Tibial nerve (tissue), 4 donors: ENCODE results near the gene GMDS. TPM values are rescaled to one million over a fixed set of nuclear protein-coding genes. Genes with fewer than 3 reads are reported as not detected.
A peak's percentile ranks its signal among the peaks of the same experiment; 100 is the strongest.

ENCODE experiments used
- DNase-seq, 2 donors: peaks; one replicate each; pipeline ENCODE4 v3.0.0-alpha.2; 2019; ENCODE audit warnings: low spot score in 2 of 2
- H3K27ac ChIP-seq, 4 donors: fragments of 200-600 bp; sonication (generic) in 3 of 4; one replicate each; pipeline ENCODE4 v1.5.1; 2017 to 2019; ENCODE audit warnings: mild to moderate bottlenecking in 1 of 4
- H3K27me3 ChIP-seq, 2 donors: fragments of 200-600 bp; sonication (generic) in 1 of 2; one replicate each; pipeline versions ENCODE4 v1.5.1 to v1.6.0; 2017 to 2019
- H3K36me3 ChIP-seq, 3 donors: fragments of 200-600 bp; sonication (generic); one replicate each; pipeline ENCODE4 v1.5.1; 2018 to 2019
- H3K4me1 ChIP-seq, 4 donors: fragments of 200-600 bp; sonication (generic) in 3 of 4; one replicate each; pipeline ENCODE4 v1.5.1; 2017 to 2019
- H3K4me3 ChIP-seq, 4 donors: fragments of 200-600 bp; sonication (generic) in 3 of 4; one replicate each; pipeline ENCODE4 v1.5.1; 2017 to 2019; ENCODE audit warnings: mild to moderate bottlenecking in 1 of 4, moderate library complexity in 1 of 4
- H3K9me3 ChIP-seq, 4 donors: fragments of 200-600 bp; sonication (generic) in 3 of 4; one replicate each; pipeline ENCODE4 v1.5.1; 2017 to 2019
- CTCF ChIP-seq, 5 experiments: fragments of 200-600 bp in 3 of 5; fragments of 450-650 bp in 2 of 5; sonication (generic) in 3 of 5; IDR thresholded peaks; one replicate each; pipeline ENCODE4 v1.5.1; 2016 to 2019; ENCODE audit warnings: antibody characterized with exemption in 5 of 5, mild to moderate bottlenecking in 3 of 5, moderate library complexity in 2 of 5
- EP300 ChIP-seq, 2 donors: sonication (generic); formaldehyde crosslinking; IDR thresholded peaks; one replicate each; pipeline ENCODE4 v1.6.1; 2017; ENCODE audit warnings: antibody characterized with exemption in 2 of 2, mild to moderate bottlenecking in 1 of 2
- POLR2A ChIP-seq, 2 donors: fragments of 450-650 bp; IDR thresholded peaks; one replicate each; pipeline ENCODE4 v1.6.1; 2017; ENCODE audit warnings: antibody characterized with exemption in 2 of 2, mild to moderate bottlenecking in 2 of 2, moderate library complexity in 2 of 2
- WGBS, 2 donors: methylation state at CpG; one replicate each; pipeline ENCODE4 v1.1.5; 2018; 5-methylcytosine and 5-hydroxymethylcytosine counted together
- total RNA-seq, 4 donors: library from RNA; depleted of rRNA; stranded (reverse); fragments of >200 nt; gene quantifications; one replicate each; pipeline ENCODE4 v1.1.0, GENCODE V29; 2016

GMDS gene
- total RNA-seq, 4 donors from 2014 or later: 14.9 to 46.5 (median 32.8) TPM

DNA sequence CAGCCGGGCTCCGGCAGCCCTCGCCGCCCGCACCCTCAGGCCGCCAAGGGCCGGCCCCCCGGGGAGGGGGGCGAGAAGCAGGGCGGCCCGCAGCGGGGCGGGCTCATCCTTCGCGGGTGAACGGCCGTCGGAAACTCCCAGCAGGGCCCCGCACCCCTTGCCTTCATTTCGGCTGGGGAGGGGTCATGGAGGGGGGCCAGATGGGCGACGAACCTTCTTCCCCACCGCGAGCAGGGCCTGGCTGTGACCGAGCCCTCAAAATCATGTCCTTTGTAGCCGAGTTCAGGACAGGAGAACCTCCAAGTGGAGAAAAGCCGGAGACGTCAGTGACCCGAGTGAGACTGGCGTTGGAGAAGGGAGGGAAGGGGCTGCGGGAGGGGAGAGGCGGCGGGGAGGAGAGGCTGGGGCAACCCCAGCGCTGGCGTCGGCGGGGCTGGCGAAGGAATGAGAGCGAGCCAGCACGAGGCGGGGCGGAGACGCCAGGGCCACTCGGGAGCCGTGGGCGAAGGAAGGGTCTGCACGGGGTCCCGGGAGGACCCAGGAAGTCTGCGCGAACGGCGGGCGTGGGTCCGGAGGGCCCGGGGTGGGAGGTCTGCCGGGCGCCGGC lies 636.3 kb downstream of the GMDS start:
- Histone ChIP-seq H3K36me3 (peaks cover 0 to 6% (median 0%) of the 10 kb centered on the region in 3 donors), H3K4me3 (peak overlapping the region; percentile 43 to 81 (median 52)), H3K4me1 (peaks cover 0 to 61% (median 13%) of the 10 kb centered on the region in 4 donors), H3K27ac (peak overlapping the region; percentile 77 to 95 (median 91)), H3K27me3 (peaks cover 0 to 80% of the 10 kb centered on the region in 2 donors), H3K9me3 (no peaks in the 10 kb centered on the region)
- DNase-seq: peak in 1 of 2 donors; percentile 17
- WGBS, 2 donors: 0 to 2% methylated on average over 38 to 44 of the region's 58 CpGs
- peak in 1 of 2 donors; percentile 18 for TF ChIP-seq EP300 (IDR thresholded peaks at IDR 0.05)
- TF ChIP-seq CTCF (IDR thresholded peaks at IDR 0.05): no peak
- TF ChIP-seq POLR2A (IDR thresholded peaks at IDR 0.05): no peak

DNA sequence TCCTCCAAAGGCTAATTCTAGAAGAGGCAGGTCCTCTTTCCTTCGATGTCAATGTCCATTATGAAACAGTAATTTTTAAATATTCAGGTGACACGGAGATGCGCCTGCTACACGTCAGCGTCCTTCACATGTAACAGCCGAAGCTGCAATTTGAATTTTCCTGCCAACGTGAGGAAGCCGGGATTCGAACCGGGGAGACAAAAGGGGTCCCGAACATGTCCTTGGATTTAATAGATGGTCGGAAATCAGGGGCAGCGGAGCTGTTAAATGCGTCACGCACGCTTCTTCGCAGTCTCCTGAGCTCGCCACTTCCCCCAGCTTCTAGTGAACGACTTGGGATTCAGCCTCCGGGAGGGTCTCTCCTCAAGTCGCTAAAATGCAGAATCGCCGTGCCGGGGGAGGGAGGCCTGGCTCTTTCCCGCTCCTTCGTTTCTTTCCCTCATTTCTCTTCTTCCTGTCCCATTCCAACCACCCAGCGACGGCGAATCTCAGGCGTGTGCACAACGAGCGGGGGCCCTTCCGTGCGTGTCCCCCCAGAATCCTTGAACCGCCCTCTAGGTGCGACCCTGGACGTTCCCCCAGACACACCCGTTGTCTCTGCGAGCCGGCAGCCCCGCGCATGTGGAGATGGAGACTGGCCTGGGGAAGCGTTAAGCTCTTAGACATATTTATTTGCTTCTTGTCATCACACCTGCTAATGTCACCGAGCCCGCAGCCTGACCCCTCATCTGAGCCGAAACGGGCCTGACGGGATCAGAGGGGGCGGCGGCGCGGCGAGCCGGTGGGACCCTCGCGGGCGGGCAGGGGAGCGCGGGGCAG lies 637.0 kb downstream of the GMDS start:
- peaks cover 0 to 6% (median 0%) of the 10 kb centered on the region in 3 donors for H3K36me3 ChIP-seq
- H3K27ac ChIP-seq: peak overlapping the region in 3 of 4 donors; percentile 87 to 95 (median 95)
- H3K4me3 ChIP-seq: peak overlapping the region; percentile 11 to 81 (median 42)
- no peak for DNase-seq
- TF ChIP-seq CTCF (IDR thresholded peaks at IDR 0.05) (no peak), EP300 (IDR thresholded peaks at IDR 0.05) (no peak), POLR2A (IDR thresholded peaks at IDR 0.05) (no peak)
- 24 to 32% methylated on average over 43 to 47 of the region's 59 CpGs for WGBS, 2 donors
- peaks cover 0 to 67% (median 14%) of the 10 kb centered on the region in 4 donors for H3K4me1 ChIP-seq
- H3K9me3 ChIP-seq: no peaks in the 10 kb centered on the region
- peaks cover 0 to 80% of the 10 kb centered on the region in 2 donors for H3K27me3 ChIP-seq

- H3K4me3 ChIP-seq: peak overlapping the region in 3 of 4 donors; percentile 11 to 81 (median 30)
- peaks cover 0 to 67% (median 14%) of the 10 kb centered on the region in 4 donors for H3K4me1 ChIP-seq
Measured at GRCh38 chr6:1607516-1608221, 637.7 kb downstream of the GMDS start.

GRCh38 chr6:1606780-1607515 lies 638.5 kb downstream of the GMDS start:
- 27 to 50% methylated on average over 22 of the region's 22 CpGs for WGBS, 2 donors
- no peaks in the 10 kb centered on the region for H3K9me3 ChIP-seq
- peaks cover 0 to 78% of the 10 kb centered on the region in 2 donors for H3K27me3 ChIP-seq
- H3K4me3 ChIP-seq: peak overlapping the region in 1 of 4 donors; percentile 81
- no peak for DNase-seq
- peaks cover 0 to 62% (median 14%) of the 10 kb centered on the region in 4 donors for H3K4me1 ChIP-seq
- H3K36me3 ChIP-seq: peaks cover 0 to 5% (median 0%) of the 10 kb centered on the region in 3 donors
- TF ChIP-seq CTCF (IDR thresholded peaks at IDR 0.05): no peak
- no peak for TF ChIP-seq POLR2A (IDR thresholded peaks at IDR 0.05)
- no peak for TF ChIP-seq EP300 (IDR thresholded peaks at IDR 0.05)
- H3K27ac ChIP-seq: peak overlapping the region in 1 of 4 donors; percentile 95

More at GRCh38 chr6:1607516-1608221, 637.7 kb downstream of the GMDS start:
- TF ChIP-seq POLR2A (IDR thresholded peaks at IDR 0.05) (no peak), EP300 (IDR thresholded peaks at IDR 0.05) (peak in 1 of 2 donors; percentile 31)
- Histone ChIP-seq H3K9me3 (no peaks in the 10 kb centered on the region), H3K27ac (peak overlapping the region in 2 of 4 donors; percentile 95), H3K36me3 (peaks cover 0 to 6% (median 0%) of the 10 kb centered on the region in 3 donors), H3K27me3 (peaks cover 0 to 78% of the 10 kb centered on the region in 2 donors)
- WGBS, 2 donors: 28 to 39% methylated on average over 31 to 32 of the region's 32 CpGs
- DNase-seq: no peak
